Activated naive CD8-positive, alpha-beta T cell treated with anti-CD3 and anti-CD28 coated beads, Interleukin-2, amount 10 ng/mL, durations not matched to agents 7 days and 5 days (primary cell): Measurements from ENCODE around the gene EGFLAM. TPM values are rescaled to one million over a fixed set of nuclear protein-coding genes. Genes with fewer than 3 reads are reported as not detected.

Experiments
- ATAC-seq: fragments of 150-1000 bp; cut with Tn5 transposase; one replicate; pipeline ENCODE4 v1.10.0; 2021; ENCODE audit warnings: low read depth, moderate library complexity
- POLR2A ChIA-PET: fragments of 350-600 bp; sonication (Branson Sonifier 250); formaldehyde crosslinking; loops from one replicate; lab custom pipeline; 2021; ENCODE audit warnings: antibody characterized with exemption; lab: Charles Lee
- DNase-seq: peaks from one replicate; pipeline ENCODE4 v3.0.0; 2021
- H3K27ac Mint-ChIP-seq: one replicate; pipeline ENCODE4 v1.8.0; 2022; ENCODE audit warnings: mild to moderate bottlenecking, mixed read lengths
- H3K27me3 Mint-ChIP-seq: one replicate; pipeline ENCODE4 v1.8.0; 2022; ENCODE audit warnings: mild to moderate bottlenecking, moderate library complexity, mixed read lengths
- H3K36me3 Mint-ChIP-seq: one replicate; pipeline ENCODE4 v1.8.0; 2021; ENCODE audit warnings: mild to moderate bottlenecking, mixed read lengths
- H3K4me1 Mint-ChIP-seq: one replicate; pipeline ENCODE4 v1.8.0; 2021; ENCODE audit warnings: mixed read lengths
- H3K4me3 Mint-ChIP-seq: one replicate; pipeline ENCODE4 v1.8.0; 2022; ENCODE audit warnings: mild to moderate bottlenecking, moderate library complexity, mixed read lengths
- H3K9me3 Mint-ChIP-seq: one replicate; pipeline ENCODE4 v1.8.0; 2021; ENCODE audit warnings: mixed read lengths
- total RNA-seq, 2 experiments: library from RNA; stranded (reverse); gene quantifications; one replicate each; pipeline ENCODE4 v1.2.3, GENCODE V29; 2021

The EGFLAM gene
- total RNA-seq, 2 experiments from 2014 or later, result not detected

GRCh38 chr5:38448568-38449350, 190.4 kb downstream of the EGFLAM start:
- ATAC-seq (no peak), DNase-seq (no peak)
- POLR2A ChIA-PET, result no interaction called here
- Mint-ChIP-seq H3K27ac (no peak overlapping the region), H3K27me3 (peaks cover 77% of the 10 kb centered on the region), H3K4me3 (no peak overlapping the region), H3K36me3 (no peaks in the 10 kb centered on the region), H3K9me3 (no peaks in the 10 kb centered on the region), H3K4me1 (peaks cover 16% of the 10 kb centered on the region)

GRCh38 chr5:38450627-38451026, 192.3 kb downstream of the EGFLAM start:
- POLR2A ChIA-PET, result no interaction called here
- no peak for DNase-seq
- Mint-ChIP-seq H3K27me3 (peaks cover 83% of the 10 kb centered on the region), H3K4me3 (no peak overlapping the region), H3K9me3 (no peaks in the 10 kb centered on the region), H3K27ac (no peak overlapping the region), H3K4me1 (peaks cover 19% of the 10 kb centered on the region), H3K36me3 (no peaks in the 10 kb centered on the region)
- no peak for ATAC-seq

GRCh38 chr5:38451074-38451725, 192.8 kb downstream of the EGFLAM start:
- no peaks in the 10 kb centered on the region for H3K36me3 Mint-ChIP-seq
- peaks cover 86% of the 10 kb centered on the region for H3K27me3 Mint-ChIP-seq
- ATAC-seq (no peak), DNase-seq (no peak)
- POLR2A ChIA-PET, result no interaction called here
- H3K4me1 Mint-ChIP-seq, result peaks cover 19% of the 10 kb centered on the region
- H3K9me3 Mint-ChIP-seq, result no peaks in the 10 kb centered on the region
- H3K4me3 Mint-ChIP-seq, result no peak overlapping the region
- no peak overlapping the region for H3K27ac Mint-ChIP-seq

- no peak overlapping the region for H3K4me3 Mint-ChIP-seq
- POLR2A ChIA-PET, result no interaction called here
- no peaks in the 10 kb centered on the region for H3K36me3 Mint-ChIP-seq
- ATAC-seq (no peak), DNase-seq (no peak)
- H3K27me3 Mint-ChIP-seq, result peaks cover 88% of the 10 kb centered on the region
- peaks cover 19% of the 10 kb centered on the region for H3K4me1 Mint-ChIP-seq
- H3K9me3 Mint-ChIP-seq, result no peaks in the 10 kb centered on the region
- no peak overlapping the region for H3K27ac Mint-ChIP-seq
Observed at GRCh38 chr5:38452201-38452600, 193.8 kb downstream of the EGFLAM start.

GRCh38 chr5:38453506-38453905, 195.1 kb downstream of the EGFLAM start:
- Mint-ChIP-seq H3K4me1 (peaks cover 19% of the 10 kb centered on the region), H3K9me3 (no peaks in the 10 kb centered on the region), H3K4me3 (peak overlapping the region; percentile 59), H3K36me3 (no peaks in the 10 kb centered on the region), H3K27me3 (peaks cover 88% of the 10 kb centered on the region), H3K27ac (peak overlapping the region; percentile 7)
- DNase-seq, result peak; percentile 48
- POLR2A ChIA-PET, result interaction anchor here (1.2 kb wide), 1 partner anchor 12 kb away, joined by 5 read pairs; no protein-coding TSS in a partner anchor
- ATAC-seq, result peak; percentile 97

GRCh38 chr5:38453921-38454320, 195.6 kb downstream of the EGFLAM start:
- peaks cover 19% of the 10 kb centered on the region for H3K4me1 Mint-ChIP-seq
- H3K36me3 Mint-ChIP-seq, result no peaks in the 10 kb centered on the region
- H3K4me3 Mint-ChIP-seq, result peak overlapping the region; percentile 59
- peak overlapping the region; percentile 7 for H3K27ac Mint-ChIP-seq
- POLR2A ChIA-PET, result interaction anchor here (1.2 kb wide), 1 partner anchor 12 kb away, joined by 5 read pairs; no protein-coding TSS in a partner anchor
- no peak for DNase-seq
- peak; percentile 12 for ATAC-seq
- H3K27me3 Mint-ChIP-seq, result peaks cover 88% of the 10 kb centered on the region
- H3K9me3 Mint-ChIP-seq, result no peaks in the 10 kb centered on the region

GRCh38 chr5:38455796-38456330, 197.5 kb downstream of the EGFLAM start:
- Mint-ChIP-seq H3K4me3 (no peak overlapping the region), H3K4me1 (peaks cover 19% of the 10 kb centered on the region), H3K9me3 (no peaks in the 10 kb centered on the region), H3K27me3 (peaks cover 81% of the 10 kb centered on the region), H3K27ac (no peak overlapping the region), H3K36me3 (no peaks in the 10 kb centered on the region)
- ATAC-seq, result no peak
- no peak for DNase-seq
- POLR2A ChIA-PET, result no interaction called here

- DNase-seq (no peak), ATAC-seq (no peak)
- H3K4me1 Mint-ChIP-seq, result peaks cover 19% of the 10 kb centered on the region
- no peak overlapping the region for H3K27ac Mint-ChIP-seq
- H3K9me3 Mint-ChIP-seq, result no peaks in the 10 kb centered on the region
- H3K36me3 Mint-ChIP-seq, result no peaks in the 10 kb centered on the region
- no peak overlapping the region for H3K4me3 Mint-ChIP-seq
- POLR2A ChIA-PET, result no interaction called here
- peaks cover 75% of the 10 kb centered on the region for H3K27me3 Mint-ChIP-seq
Observed at GRCh38 chr5:38456657-38457399, 198.5 kb downstream of the EGFLAM start.

- Mint-ChIP-seq H3K27me3 (peaks cover 70% of the 10 kb centered on the region), H3K9me3 (no peaks in the 10 kb centered on the region)
Observed at GRCh38 chr5:38458174-38458573, 199.8 kb downstream of the EGFLAM start.

GRCh38 chr5:38462976-38463633, 204.7 kb downstream of the EGFLAM start:
- Mint-ChIP-seq H3K27ac (no peak overlapping the region), H3K4me1 (peaks cover 2% of the 10 kb centered on the region), H3K9me3 (no peaks in the 10 kb centered on the region), H3K36me3 (no peaks in the 10 kb centered on the region), H3K27me3 (peaks cover 29% of the 10 kb centered on the region), H3K4me3 (no peak overlapping the region)
- POLR2A ChIA-PET, result no interaction called here
- ATAC-seq (no peak), DNase-seq (no peak)

More at GRCh38 chr5:38458174-38458573, 199.8 kb downstream of the EGFLAM start:
- DNase-seq, result no peak
- Mint-ChIP-seq H3K4me1 (peaks cover 11% of the 10 kb centered on the region), H3K4me3 (no peak overlapping the region), H3K27ac (no peak overlapping the region), H3K36me3 (no peaks in the 10 kb centered on the region)
- POLR2A ChIA-PET, result no interaction called here
- ATAC-seq, result no peak

GRCh38 chr5:38463634-38464521, 205.5 kb downstream of the EGFLAM start:
- no peak for ATAC-seq
- H3K4me3 Mint-ChIP-seq, result no peak overlapping the region
- H3K4me1 Mint-ChIP-seq, result peaks cover 2% of the 10 kb centered on the region
- no peak for DNase-seq
- H3K36me3 Mint-ChIP-seq, result no peaks in the 10 kb centered on the region
- no peak overlapping the region for H3K27ac Mint-ChIP-seq
- H3K27me3 Mint-ChIP-seq, result peaks cover 23% of the 10 kb centered on the region
- H3K9me3 Mint-ChIP-seq, result no peaks in the 10 kb centered on the region
- POLR2A ChIA-PET, result no interaction called here

GRCh38 chr5:38465061-38465460, 206.7 kb downstream of the EGFLAM start:
- ATAC-seq, result no peak
- Mint-ChIP-seq H3K9me3 (no peaks in the 10 kb centered on the region), H3K27me3 (peaks cover 21% of the 10 kb centered on the region), H3K36me3 (no peaks in the 10 kb centered on the region), H3K4me1 (peaks cover 2% of the 10 kb centered on the region), H3K4me3 (no peak overlapping the region), H3K27ac (no peak overlapping the region)
- POLR2A ChIA-PET, result no interaction called here
- DNase-seq, result no peak
